K562 (cell line): Measurements from ENCODE around the gene ETV3. TPM values are rescaled to one million over a fixed set of nuclear protein-coding genes. Genes with fewer than 3 reads are reported as not detected.
A peak's percentile ranks its signal among the peaks of the same experiment; 100 is the strongest.

Source experiments
- BACH1 ChIP-seq: fragments of 200-800 bp; sonication (Bioruptor generic); IDR thresholded peaks from 2 replicates; pipeline ENCODE4 v1.6.1; 2016; ENCODE audit warnings: missing genetic modification characterization, missing compliant biosample characterization
- BDP1 ChIP-seq: IDR thresholded peaks from 3 replicates; pipeline ENCODE4 v1.6.1; 2011; ENCODE audit not compliant: insufficient read length, insufficient read depth
- CBX3 ChIP-seq, 2 experiments: IDR thresholded peaks; 1 replicate in 1 of 2; 2 replicates in 1 of 2; pipeline ENCODE4 v1.6.1; 2012; ENCODE audit warnings: inconsistent platforms in 2 of 2, low read length in 2 of 2, borderline replicate concordance in 1 of 2, control low read depth in 1 of 2
- CGGBP1 ChIP-seq: fragments of 250-450 bp; sonication (Bioruptor Pico); IDR thresholded peaks from 2 replicates; pipeline ENCODE4 v1.9.0; 2021; ENCODE audit warnings: mild to moderate bottlenecking
- HBP1 ChIP-seq: fragments of 450-650 bp; formaldehyde crosslinking; IDR thresholded peaks from 2 replicates; pipeline ENCODE4 v1.4.0; 2022; ENCODE audit warnings: missing genetic modification characterization
- HMBOX1 ChIP-seq: sonication (generic); IDR thresholded peaks from 2 replicates; pipeline ENCODE4 v1.6.1; 2016
- HMGN3 ChIP-seq: IDR thresholded peaks from 2 replicates; pipeline ENCODE4 v1.6.1; 2011; ENCODE audit warnings: borderline replicate concordance, low read depth, mild to moderate bottlenecking, mixed read lengths, low read length; ENCODE audit not compliant: insufficient read length; ENCODE audit errors: extremely low read depth
- HMGXB4 ChIP-seq: sonication (generic); formaldehyde crosslinking; IDR thresholded peaks from 2 replicates; pipeline ENCODE4 v1.8.1; 2023; ENCODE audit warnings: mild to moderate bottlenecking, missing genetic modification reagents
- JUND ChIP-seq, 2 experiments: IDR thresholded peaks; 2 replicates in 1 of 2; 3 replicates in 1 of 2; pipeline ENCODE4 v1.6.1; 2011; ENCODE audit warnings: borderline replicate concordance in 2 of 2, low read depth in 2 of 2, low read length in 2 of 2, improper control_type of control experiment in 1 of 2, missing biosample characterization in 1 of 2, missing genetic modification characterization in 1 of 2, missing genetic modification reagents in 1 of 2
- LARP7 ChIP-seq: fragments of 450-650 bp; IDR thresholded peaks from 2 replicates; pipeline ENCODE4 v1.6.1; 2016
- MCM2 ChIP-seq: fragments of 450-650 bp; IDR thresholded peaks from 2 replicates; pipeline ENCODE4 v1.6.1; 2017; ENCODE audit warnings: low read depth, mild to moderate bottlenecking
- MTA3 ChIP-seq: fragments of 450-650 bp; formaldehyde crosslinking; IDR thresholded peaks from 2 replicates; pipeline ENCODE4 v1.6.1; 2017; ENCODE audit warnings: mild to moderate bottlenecking, borderline replicate concordance
- NCOA1 ChIP-seq: fragments of 450-650 bp; IDR thresholded peaks from 2 replicates; pipeline ENCODE4 v1.6.1; 2016; ENCODE audit warnings: low read depth
- NONO ChIP-seq, 2 experiments: fragments of 200-400 bp in 1 of 2; fragments of 450-650 bp in 1 of 2; formaldehyde crosslinking in 1 of 2; IDR thresholded peaks; 2 replicates each; pipeline ENCODE4 v1.6.1; 2017; ENCODE audit warnings: low read depth in 2 of 2, mild to moderate bottlenecking in 2 of 2, moderate library complexity in 2 of 2, low read length in 1 of 2
- PCBP1 ChIP-seq: fragments of 200-400 bp; formaldehyde crosslinking; IDR thresholded peaks from 2 replicates; pipeline ENCODE4 v1.6.1; 2018; ENCODE audit warnings: mild to moderate bottlenecking, low read depth, low read length; ENCODE audit not compliant: poor library complexity, severe bottlenecking
- PHB2 ChIP-seq: fragments of 450-650 bp; IDR thresholded peaks from 2 replicates; pipeline ENCODE4 v1.6.1; 2017; ENCODE audit warnings: low read depth
- SIN3B ChIP-seq: fragments of 450-650 bp; IDR thresholded peaks from 2 replicates; pipeline ENCODE4 v1.6.1; 2017; ENCODE audit warnings: low read depth, mild to moderate bottlenecking, moderate library complexity
- SRSF7 ChIP-seq: fragments of 200-400 bp; formaldehyde crosslinking; optimal IDR thresholded peaks from 2 replicates; pipeline ENCODE3; 2017; ENCODE audit warnings: mild to moderate bottlenecking, low read depth, low read length
- TGIF2 ChIP-seq: sonication (generic); formaldehyde crosslinking; IDR thresholded peaks from 2 replicates; pipeline ENCODE4 v1.8.1; 2022; ENCODE audit warnings: mild to moderate bottlenecking, missing genetic modification reagents, moderate library complexity
- VEZF1 ChIP-seq: fragments of 200-800 bp; sonication (Bioruptor generic); IDR thresholded peaks from 2 replicates; pipeline ENCODE4 v1.6.1; 2017; ENCODE audit warnings: missing genetic modification characterization, missing compliant biosample characterization
- YBX1 ChIP-seq: fragments of 450-650 bp; IDR thresholded peaks from 2 replicates; pipeline ENCODE4 v1.7.1; 2016; ENCODE audit warnings: mild to moderate bottlenecking
- ZNF311 ChIP-seq: fragments of 250-450 bp; sonication (Bioruptor Pico); IDR thresholded peaks from 2 replicates; pipeline ENCODE4 v1.4.0; 2020; ENCODE audit warnings: mild to moderate bottlenecking, moderate library complexity
- polyA plus RNA-seq, 8 experiments: library from polyadenylated mRNA; depleted of rRNA in 4 of 8; stranded (reverse) in 5 of 8; unstranded in 3 of 8; fragments of >200 nt; fragmentation: Nextera tagmentation in 2 of 8; fragmentation: Illumina TruSeq in 1 of 8; extraction: Ambion mirVana in 2 of 8; extraction: Trizol in 1 of 8; gene quantifications; 2 replicates each; pipeline versions ENCODE4 v1.2.1 to v1.2.3, GENCODE V29; 2011 to 2014; ENCODE audit warnings: inconsistent platforms in 1 of 8, missing spikeins in 1 of 8
- total RNA-seq, 7 experiments: library from RNA; depleted of rRNA in 6 of 7; stranded (reverse); fragments of >200 nt in 6 of 7; fragmentation: Illumina TruSeq in 2 of 7; extraction: Trizol in 2 of 7; gene quantifications; 2 replicates each; pipeline versions ENCODE4 v1.2.1 to v1.2.3, GENCODE V29; 2011 to 2021; ENCODE audit warnings: low replicate concordance in 1 of 7

ETV3 gene
- total and polyA plus RNA-seq, 9 of the 15 experiments (the other 6 are each of a cell fraction or from before 2014, with no cell fraction given), result 3.1 to 16.0 (median 9.0) TPM

GRCh38 chr1:157138220-157139051 lies at the start of gene ETV3 (continued):
- TF ChIP-seq HMGXB4 (CRISPR knock-in tag) (peak; percentile 27; the same call in 1 of the 2 replicates), HMBOX1 (no peak), NCOA1 (no peak; the same call in 1 of the 2 replicates), SIN3B (peak; percentile 60), JUND (IDR thresholded peaks at IDR 0.05; ENCODE audit: borderline replicate concordance, low read depth, low read length) (peak; percentile 71; the same call in 1 of the 2 replicates), JUND (tag; IDR thresholded peaks at IDR 0.05; ENCODE audit: borderline replicate concordance, low read depth, low read length) (no peak; the same call in 2 of the 3 replicates), VEZF1 (CRISPR knock-in tag) (peak; percentile 95), CBX3 (IDR thresholded peaks at IDR 0.05; ENCODE audit: borderline replicate concordance in 1 of 2, low read length in 2 of 2) (no peak), CGGBP1 (no peak), HMGN3 (peak; percentile 84), YBX1 (no peak), MTA3 (peak; percentile 86; the same call in 1 of the 2 replicates), TGIF2 (CRISPR knock-in tag) (no peak), MCM2 (no peak), BACH1 (no peak), PCBP1 (no peak), SRSF7 (no peak), ZNF311 (CRISPR knock-in tag) (no peak), HBP1 (CRISPR knock-in tag) (no peak), LARP7 (no peak), PHB2 (no peak), NONO (IDR thresholded peaks at IDR 0.05; ENCODE audit: low read depth in 2 of 2, low read length in 1 of 2) (peak in 1 of 2 experiments; percentile 88; a peak in 3 of 4 replicates), BDP1 (no peak)
